Keratinocyte (primary cell): Measurements from ENCODE around the gene SLC1A2. TPM values are rescaled to one million over a fixed set of nuclear protein-coding genes. Genes with fewer than 3 reads are reported as not detected.

Experiments
- DNase-seq: peaks from one replicate; pipeline ENCODE4 v3.0.0-alpha.2; 2011; ENCODE audit warnings: low read depth, missing footprints, low spot score
- FAIRE-seq: peaks from 2 replicates; lab custom pipeline; 2011; peaks lifted over from hg19 to GRCh38; lab: Jason Lieb, UNC
- H2AFZ ChIP-seq: 2 replicates; pipeline ENCODE4 v1.6.0; 2012; ENCODE audit warnings: low read length, control low read depth, inconsistent platforms; ENCODE audit not compliant: control insufficient read depth
- H3K27ac ChIP-seq: 2 replicates; pipeline ENCODE4 v1.5.1; 2011; ENCODE audit warnings: low read length; ENCODE audit not compliant: control insufficient read depth, insufficient read depth
- H3K27me3 ChIP-seq: 3 replicates; pipeline ENCODE4 v1.6.0; 2011; ENCODE audit warnings: low read length; ENCODE audit not compliant: control insufficient read depth, insufficient read depth; ENCODE audit errors: extremely low read depth
- H3K36me3 ChIP-seq, 2 experiments: 2 replicates in 1 of 2; 3 replicates in 1 of 2; pipeline ENCODE4 v1.5.1; 2011; ENCODE audit warnings: low read length in 2 of 2, mild to moderate bottlenecking in 1 of 2; ENCODE audit not compliant: control insufficient read depth in 2 of 2, insufficient read depth in 2 of 2; ENCODE audit errors: extremely low read depth in 1 of 2
- H3K4me1 ChIP-seq: 3 replicates; pipeline ENCODE4 v1.5.1; 2011; ENCODE audit warnings: low read length; ENCODE audit not compliant: control insufficient read depth, insufficient read depth; ENCODE audit errors: extremely low read depth
- H3K4me2 ChIP-seq: 3 replicates; pipeline ENCODE4 v1.6.0; 2011; ENCODE audit warnings: low read depth, low read length; ENCODE audit not compliant: control insufficient read depth, insufficient read depth; ENCODE audit errors: extremely low read depth
- H3K4me3 ChIP-seq, 3 experiments: fragments of 200-600 bp in 1 of 3; sonication (generic) in 1 of 3; 2 replicates in 2 of 3; 3 replicates in 1 of 3; pipeline ENCODE4 v1.5.1; 2011 to 2016; ENCODE audit warnings: low read length in 3 of 3, mild to moderate bottlenecking in 3 of 3, control low read depth in 2 of 3, inconsistent platforms in 1 of 3, low read depth in 1 of 3, mixed read lengths in 1 of 3, mixed run types in 1 of 3, moderate library complexity in 1 of 3; ENCODE audit not compliant: control insufficient read depth in 2 of 3, insufficient read depth in 2 of 3; ENCODE audit errors: extremely low read depth in 1 of 3
- H3K79me2 ChIP-seq: 2 replicates; pipeline ENCODE4 v1.6.0; 2012; ENCODE audit warnings: low read length; ENCODE audit not compliant: control insufficient read depth, insufficient read depth
- H3K9ac ChIP-seq: 3 replicates; pipeline ENCODE4 v1.6.0; 2011; ENCODE audit warnings: low read length; ENCODE audit not compliant: control insufficient read depth, insufficient read depth; ENCODE audit errors: extremely low read depth
- H3K9me1 ChIP-seq: 3 replicates; pipeline ENCODE4 v1.6.0; 2011; ENCODE audit warnings: low read length; ENCODE audit not compliant: control insufficient read depth, insufficient read depth; ENCODE audit errors: extremely low read depth
- H3K9me3 ChIP-seq: 2 replicates; pipeline ENCODE4 v1.5.1; 2012; ENCODE audit warnings: low read depth, low read length; ENCODE audit not compliant: control insufficient read depth
- H4K20me1 ChIP-seq: 3 replicates; pipeline ENCODE4 v1.6.0; 2011; ENCODE audit warnings: low read length; ENCODE audit not compliant: control insufficient read depth, insufficient read depth; ENCODE audit errors: extremely low read depth
- EZH2 ChIP-seq: IDR thresholded peaks from one replicate; pipeline ENCODE4 v1.6.1; 2012; ENCODE audit warnings: inconsistent platforms, mild to moderate bottlenecking, low read length, moderate library complexity
- dilution Hi-C: fragments of 300-500 bp; cut with MboI; formaldehyde crosslinking; loops from one replicate; pipeline ENCODE4 v1.7.0; 2020; ENCODE audit warnings: low sequenced_read_pairs; ENCODE audit not compliant: extremely low pct_ligation_motif_present
- polyA plus RNA-seq, 5 experiments: library from polyadenylated mRNA; depleted of rRNA in 3 of 5; stranded (reverse) in 3 of 5; stranded (forward) in 1 of 5; unstranded in 1 of 5; fragments of >200 nt; gene quantifications; 1 replicate in 1 of 5; 2 replicates in 3 of 5; 3 replicates in 1 of 5; pipeline versions ENCODE4 v1.2.1 to v1.2.3, GENCODE V29; 2011 to 2012; ENCODE audit warnings: missing spikeins in 2 of 5, low read depth in 1 of 5, low replicate concordance in 1 of 5
- TF ChIP-seq, protein P1 (sequence below), 3 experiments: IDR thresholded peaks in 1 of 3; conservative IDR thresholded peaks in 1 of 3; optimal IDR thresholded peaks in 1 of 3; 2 replicates in 2 of 3; 3 replicates in 1 of 3; pipeline versions ENCODE3 to v1.5.1; 2011; ENCODE audit warnings: low read length in 3 of 3, mild to moderate bottlenecking in 3 of 3, moderate library complexity in 2 of 3, control low read depth in 1 of 3, inconsistent platforms in 1 of 3; ENCODE audit not compliant: insufficient read depth in 2 of 3; ENCODE audit errors: extremely low read depth in 1 of 3

SLC1A2 gene
- polyA plus RNA-seq, 1 donor (not counting 4 experiments of a cell fraction or from before 2014, with no cell fraction given): under 0.01 TPM

DNA sequence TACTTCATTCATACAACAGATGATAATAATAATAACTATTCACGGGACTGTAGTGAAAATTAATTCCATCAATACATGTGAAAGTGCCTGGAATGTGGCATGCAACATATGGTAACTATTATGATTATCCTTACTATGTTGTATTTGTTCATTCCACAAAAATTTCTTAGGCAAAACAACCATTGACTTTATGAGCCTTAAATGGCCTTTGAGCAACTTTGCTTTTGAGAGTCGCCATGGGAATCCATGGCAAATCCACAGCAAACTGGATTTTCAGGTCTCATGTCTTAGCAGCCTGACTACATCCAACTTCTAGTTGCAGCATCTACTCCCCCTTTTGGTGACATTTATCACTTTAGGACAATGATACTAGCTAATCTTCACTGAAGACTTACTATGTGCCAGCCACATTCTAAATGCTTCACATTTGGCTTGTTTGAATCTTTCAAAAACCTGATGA, 56.8 kb downstream of the SLC1A2 start:
- no peaks in the 10 kb centered on the region for H3K9me1 ChIP-seq
- no peaks in the 10 kb centered on the region for H3K27me3 ChIP-seq
- H3K36me3 ChIP-seq: no peaks in the 10 kb centered on the region
- H3K4me3 ChIP-seq: no peak overlapping the region
- dilution Hi-C loops: no loop called here
- no peaks in the 10 kb centered on the region for H4K20me1 ChIP-seq
- no peak overlapping the region for H3K4me2 ChIP-seq
- no peaks in the 10 kb centered on the region for H3K79me2 ChIP-seq
- H3K9me3 ChIP-seq: peaks cover 2% of the 10 kb centered on the region
- no peaks in the 10 kb centered on the region for H3K4me1 ChIP-seq
- FAIRE-seq: no peak
- H3K9ac ChIP-seq: no peak overlapping the region
- H2AFZ ChIP-seq: no peak overlapping the region
- TF ChIP-seq EZH2: no peak
- TF ChIP-seq, protein P1, sequence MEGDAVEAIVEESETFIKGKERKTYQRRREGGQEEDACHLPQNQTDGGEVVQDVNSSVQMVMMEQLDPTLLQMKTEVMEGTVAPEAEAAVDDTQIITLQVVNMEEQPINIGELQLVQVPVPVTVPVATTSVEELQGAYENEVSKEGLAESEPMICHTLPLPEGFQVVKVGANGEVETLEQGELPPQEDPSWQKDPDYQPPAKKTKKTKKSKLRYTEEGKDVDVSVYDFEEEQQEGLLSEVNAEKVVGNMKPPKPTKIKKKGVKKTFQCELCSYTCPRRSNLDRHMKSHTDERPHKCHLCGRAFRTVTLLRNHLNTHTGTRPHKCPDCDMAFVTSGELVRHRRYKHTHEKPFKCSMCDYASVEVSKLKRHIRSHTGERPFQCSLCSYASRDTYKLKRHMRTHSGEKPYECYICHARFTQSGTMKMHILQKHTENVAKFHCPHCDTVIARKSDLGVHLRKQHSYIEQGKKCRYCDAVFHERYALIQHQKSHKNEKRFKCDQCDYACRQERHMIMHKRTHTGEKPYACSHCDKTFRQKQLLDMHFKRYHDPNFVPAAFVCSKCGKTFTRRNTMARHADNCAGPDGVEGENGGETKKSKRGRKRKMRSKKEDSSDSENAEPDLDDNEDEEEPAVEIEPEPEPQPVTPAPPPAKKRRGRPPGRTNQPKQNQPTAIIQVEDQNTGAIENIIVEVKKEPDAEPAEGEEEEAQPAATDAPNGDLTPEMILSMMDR (optimal IDR thresholded peaks at IDR 0.05 in 1 of 3, IDR thresholded peaks at IDR 0.05 in 1 of 3, conservative IDR thresholded peaks at IDR 0.05 in 1 of 3; ENCODE audit: extremely low read depth in 1 of 3, insufficient read depth in 2 of 3, low read length in 3 of 3): no peak
- no peak for DNase-seq
- no peak overlapping the region for H3K27ac ChIP-seq

DNA sequence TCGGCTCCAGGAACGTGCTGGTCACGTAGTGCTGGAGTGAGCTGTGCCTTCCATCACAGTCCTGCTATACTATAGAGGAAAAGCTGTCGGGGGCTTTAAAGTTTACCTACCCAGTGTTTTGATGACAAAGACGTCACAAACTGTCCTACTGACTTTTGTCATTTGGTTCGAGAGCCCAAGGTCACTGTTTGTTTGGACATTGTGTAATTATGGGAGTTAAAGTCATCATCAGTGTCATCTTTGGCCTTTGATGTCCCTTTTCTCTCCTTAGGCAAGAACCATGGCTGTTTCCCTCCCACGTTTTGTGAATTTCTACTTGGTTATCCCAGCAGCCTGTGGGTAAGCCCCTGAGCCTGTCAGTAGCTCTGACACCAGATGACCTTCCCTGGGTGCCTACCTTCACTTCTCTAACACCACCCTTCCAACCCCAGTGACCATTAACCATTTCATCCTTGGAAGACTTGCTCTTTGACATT, 59.3 kb downstream of the SLC1A2 start:
- FAIRE-seq: no peak
- H3K9me1 ChIP-seq: no peaks in the 10 kb centered on the region
- DNase-seq: no peak
- H3K79me2 ChIP-seq: no peaks in the 10 kb centered on the region
- H3K9ac ChIP-seq: no peak overlapping the region
- no peaks in the 10 kb centered on the region for H3K9me3 ChIP-seq
- no peak overlapping the region for H3K4me3 ChIP-seq
- peaks cover 3% of the 10 kb centered on the region for H3K4me1 ChIP-seq
- no peak overlapping the region for H3K27ac ChIP-seq
- TF ChIP-seq, protein P1 (optimal IDR thresholded peaks at IDR 0.05 in 1 of 3, IDR thresholded peaks at IDR 0.05 in 1 of 3, conservative IDR thresholded peaks at IDR 0.05 in 1 of 3; ENCODE audit: extremely low read depth in 1 of 3, insufficient read depth in 2 of 3, low read length in 3 of 3): no peak
- no peak for TF ChIP-seq EZH2
- no peaks in the 10 kb centered on the region for H3K36me3 ChIP-seq
- no peak overlapping the region for H2AFZ ChIP-seq
- H3K4me2 ChIP-seq: no peak overlapping the region
- no peaks in the 10 kb centered on the region for H3K27me3 ChIP-seq
- no peaks in the 10 kb centered on the region for H4K20me1 ChIP-seq
- dilution Hi-C loops: no loop called here
